H1 (cell line): Measurements from ENCODE around the gene TFDP1. TPM values are rescaled to one million over a fixed set of nuclear protein-coding genes. Genes with fewer than 3 reads are reported as not detected.

ENCODE experiments used
- MAX ChIP-seq: IDR thresholded peaks from 2 replicates; pipeline ENCODE4 v1.6.1; 2012; ENCODE audit warnings: inconsistent platforms
- POLR2A ChIP-seq, 2 experiments: IDR thresholded peaks; 1 replicate in 1 of 2; 2 replicates in 1 of 2; pipeline ENCODE4 v1.6.1; 2011; ENCODE audit warnings: low read depth in 2 of 2, low read length in 2 of 2, mild to moderate bottlenecking in 2 of 2; ENCODE audit errors: control extremely low read depth in 1 of 2
- polyA plus RNA-seq, 7 experiments: library from polyadenylated mRNA; depleted of rRNA in 3 of 7; stranded (reverse) in 5 of 7; unstranded in 2 of 7; fragments of >200 nt in 5 of 7; fragments of 200-250 nt in 2 of 7; gene quantifications; 1 replicate in 5 of 7; 2 replicates in 1 of 7; 4 replicates in 1 of 7; pipeline versions ENCODE4 v1.2.1 to v1.2.3, GENCODE V29; 2011 to 2013; ENCODE audit warnings: missing spikeins in 2 of 7, mixed read lengths in 2 of 7
- total RNA-seq: library from RNA; stranded (reverse); fragmentation: NEBNext Ultra II Directional; extraction: Animal tissue kit (Norgen Biotek cat#: 25700); gene quantifications from 2 replicates; pipeline ENCODE4 v1.2.1, GENCODE V29; 2021

TFDP1 gene
- total and polyA plus RNA-seq, 2 of the 8 experiments (the other 6 are each of a cell fraction or from before 2014, with no cell fraction given): 43.6 to 81.9 TPM

DNA sequence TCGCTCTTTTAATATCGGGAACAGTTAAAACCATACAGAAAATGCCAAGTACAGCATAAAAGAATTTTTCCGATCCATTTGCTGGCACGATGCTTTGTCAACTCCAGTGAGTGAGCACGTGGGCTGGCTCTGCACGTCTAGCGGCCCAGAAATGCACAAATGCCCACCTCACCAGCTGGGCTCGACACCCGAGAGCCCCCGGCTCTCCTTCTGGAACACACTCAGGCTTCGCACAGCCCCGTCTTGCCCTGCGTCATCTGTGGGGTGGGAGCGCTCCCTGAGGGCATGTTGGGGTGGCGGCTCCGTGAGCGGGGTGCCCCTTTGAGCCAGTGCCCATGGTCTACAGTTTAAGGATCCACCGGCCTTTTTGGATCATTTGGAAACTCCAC is 48.9 kb downstream of the TFDP1 start (continued):
- TF ChIP-seq POLR2A (IDR thresholded peaks at IDR 0.05; ENCODE audit: control extremely low read depth in 1 of 2, low read depth in 2 of 2, low read length in 2 of 2) (no peak), MAX (no peak)
